ENCODE data around the gene SLC25A26. TPM values are rescaled to one million over a fixed set of nuclear protein-coding genes. Genes with fewer than 3 reads are reported as not detected.
"Not testable (repeated sequence)": the region's sequence is repeated elsewhere in the genome, so short reads cannot be mapped to it uniquely, and the experiment has no call there.

SLC25A26 gene
- total RNA-seq, 4 donors from 2014 or later, result 22.0 to 33.9 (median 27.0) TPM

GRCh38 chr3:66303491-66303901, 82.7 kb downstream of the SLC25A26 start:
- H3K27me3 ChIP-seq, result no peaks in the 10 kb centered on the region
- WGBS, 2 donors (ENCODE audit: low coverage in 1 of 2), result 80 to 100% methylated on average over 2 to 3 of the region's 3 CpGs
- H3K4me3 ChIP-seq, result no peak overlapping the region
- no peak for TF ChIP-seq POLR2AphosphoS5 (IDR thresholded peaks at IDR 0.05)
- TF ChIP-seq EP300 (IDR thresholded peaks at IDR 0.05), result no peak
- no peak for TF ChIP-seq CTCF (IDR thresholded peaks at IDR 0.05)
- TF ChIP-seq POLR2A (IDR thresholded peaks at IDR 0.05), result no peak
- no peaks in the 10 kb centered on the region for H3K36me3 ChIP-seq
- H3K9me3 ChIP-seq, result no peaks in the 10 kb centered on the region
- H3K27ac ChIP-seq, result no peak overlapping the region
- H3K4me1 ChIP-seq, result peaks cover 0 to 24% (median 0%) of the 10 kb centered on the region in 3 donors
- ATAC-seq, result no peak

GRCh38 chr3:66304293-66304692, 83.5 kb downstream of the SLC25A26 start:
- Histone ChIP-seq H3K36me3 (no peaks in the 10 kb centered on the region), H3K27me3 (no peaks in the 10 kb centered on the region), H3K4me1 (peaks cover 0 to 16% (median 0%) of the 10 kb centered on the region in 3 donors), H3K27ac (no peak overlapping the region), H3K9me3 (no peaks in the 10 kb centered on the region), H3K4me3 (no peak overlapping the region)
- TF ChIP-seq POLR2AphosphoS5 (IDR thresholded peaks at IDR 0.05), result no peak
- no peak for TF ChIP-seq POLR2A (IDR thresholded peaks at IDR 0.05)
- no peak for TF ChIP-seq EP300 (IDR thresholded peaks at IDR 0.05)
- TF ChIP-seq CTCF (IDR thresholded peaks at IDR 0.05), result no peak
- 83 to 100% methylated on average over 2 to 3 of the region's 3 CpGs for WGBS, 2 donors (ENCODE audit: low coverage in 1 of 2)
- no peak for ATAC-seq

- H3K27me3 ChIP-seq, H3K36me3 ChIP-seq, H3K27ac ChIP-seq, H3K4me3 ChIP-seq, ATAC-seq, H3K4me1 ChIP-seq, H3K9me3 ChIP-seq: not testable (repeated sequence)
- WGBS, 2 donors (ENCODE audit: low coverage in 1 of 2), result 93 to 98% methylated on average over 7 of the region's 7 CpGs
Observed at GRCh38 chr3:66306086-66306485, 85.3 kb downstream of the SLC25A26 start.

GRCh38 chr3:66306991-66307390, 86.2 kb downstream of the SLC25A26 start:
- H3K9me3 ChIP-seq, result peaks cover 0 to 17% (median 0%) of the 10 kb centered on the region in 3 donors
- H3K27me3 ChIP-seq, ATAC-seq, H3K4me3 ChIP-seq, H3K4me1 ChIP-seq, H3K36me3 ChIP-seq, H3K27ac ChIP-seq: not testable (repeated sequence)
- 64 to 91% methylated on average over 3 to 4 of the region's 4 CpGs for WGBS, 2 donors (ENCODE audit: low coverage in 1 of 2)

GRCh38 chr3:66312039-66312438, 91.2 kb downstream of the SLC25A26 start:
- no peaks in the 10 kb centered on the region for H3K36me3 ChIP-seq
- H3K27me3 ChIP-seq, result no peaks in the 10 kb centered on the region
- ATAC-seq, result no peak
- no peaks in the 10 kb centered on the region for H3K4me1 ChIP-seq
- no peak overlapping the region for H3K4me3 ChIP-seq
- H3K27ac ChIP-seq, result no peak overlapping the region
- WGBS, 2 donors (ENCODE audit: low coverage in 1 of 2), result no CpG with 5 or more reads among the region's 4 CpGs
- peaks cover 0 to 33% (median 0%) of the 10 kb centered on the region in 3 donors for H3K9me3 ChIP-seq
- no peak for TF ChIP-seq CTCF (IDR thresholded peaks at IDR 0.05)

- ATAC-seq, result no peak
- Histone ChIP-seq H3K27ac (no peak overlapping the region), H3K4me3 (no peak overlapping the region), H3K36me3 (no peaks in the 10 kb centered on the region), H3K9me3 (peaks cover 0 to 33% (median 0%) of the 10 kb centered on the region in 3 donors), H3K4me1 (no peaks in the 10 kb centered on the region), H3K27me3 (no peaks in the 10 kb centered on the region)
- 81 to 87% methylated on average over 5 to 6 of the region's 6 CpGs for WGBS, 2 donors (ENCODE audit: low coverage in 1 of 2)
- TF ChIP-seq POLR2AphosphoS5 (IDR thresholded peaks at IDR 0.05) (no peak), CTCF (IDR thresholded peaks at IDR 0.05) (no peak), EP300 (IDR thresholded peaks at IDR 0.05) (no peak), POLR2A (IDR thresholded peaks at IDR 0.05) (no peak)
Observed at GRCh38 chr3:66314455-66314854, 93.7 kb downstream of the SLC25A26 start.

Data from gastroesophageal sphincter (tissue), 4 donors.